H1 (cell line): Measurements from ENCODE around the gene CACNG6. TPM values are rescaled to one million over a fixed set of nuclear protein-coding genes. Genes with fewer than 3 reads are reported as not detected.

Experiments
- CTCF ChIA-PET: fragments of 300-600 bp; sonication (Branson Sonifier 250); formaldehyde crosslinking; loops from one replicate; lab custom pipeline; 2021; ENCODE audit not compliant: partially characterized antibody; lab: Charles Lee
- POLR2A ChIA-PET: fragments of 300-600 bp; sonication (Branson Sonifier 250); formaldehyde crosslinking; loops from one replicate; lab custom pipeline; 2021; ENCODE audit warnings: inconsistent platforms; ENCODE audit not compliant: partially characterized antibody; lab: Charles Lee
- DNase-seq, 2 experiments: peaks; one replicate each; pipeline versions ENCODE4 v3.0.0 to v3.0.0-alpha.2; 2010 to 2022; ENCODE audit warnings: low spot score in 2 of 2, low read depth in 1 of 2, mixed read lengths in 1 of 2
- FAIRE-seq: peaks from 2 replicates; lab custom pipeline; 2011; peaks lifted over from hg19 to GRCh38; lab: Jason Lieb, UNC
- H2AFZ ChIP-seq: 2 replicates; pipeline ENCODE4 v1.8.1; 2012; ENCODE audit warnings: low read length, inconsistent platforms
- H2AK5ac ChIP-seq: 2 replicates; pipeline ENCODE4 v1.6.1; 2013; ENCODE audit warnings: low read depth, low read length
- H2BK120ac ChIP-seq: replicated peaks from 2 replicates; pipeline ENCODE3; 2013; ENCODE audit warnings: low read depth, low read length, inconsistent platforms
- H2BK12ac ChIP-seq: 2 replicates; pipeline ENCODE4 v1.6.1; 2013; ENCODE audit warnings: low read depth, low read length
- H2BK15ac ChIP-seq: 2 replicates; pipeline ENCODE4 v1.6.1; 2013; ENCODE audit warnings: low read length
- H2BK20ac ChIP-seq: 2 replicates; pipeline ENCODE4 v1.6.1; 2013; ENCODE audit warnings: low read length
- H2BK5ac ChIP-seq: 2 replicates; pipeline ENCODE4 v1.6.1; 2013; ENCODE audit warnings: low read depth, low read length
- H3K14ac ChIP-seq: 2 replicates; pipeline ENCODE4 v1.6.1; 2013; ENCODE audit warnings: inconsistent platforms; ENCODE audit not compliant: insufficient read length
- H3K18ac ChIP-seq: 2 replicates; pipeline ENCODE4 v1.6.1; 2013; ENCODE audit warnings: low read length; ENCODE audit errors: extremely low read depth
- H3K23ac ChIP-seq: 2 replicates; pipeline ENCODE4 v1.6.1; 2013; ENCODE audit warnings: inconsistent platforms; ENCODE audit not compliant: insufficient read length
- H3K23me2 ChIP-seq: 2 replicates; pipeline ENCODE4 v1.6.1; 2013; ENCODE audit warnings: low read depth, low read length
- H3K27ac ChIP-seq: 2 replicates; pipeline ENCODE4 v1.6.1; 2011; ENCODE audit warnings: low read depth, low read length, inconsistent platforms
- H3K27me3 ChIP-seq, 4 experiments: replicated peaks in 1 of 4; 1 replicate in 1 of 4; 2 replicates in 3 of 4; pipeline versions ENCODE4 v1.6.1 to v1.8.1; 2011 to 2013; ENCODE audit warnings: low read length in 3 of 4, mild to moderate bottlenecking in 3 of 4, inconsistent platforms in 2 of 4, mixed read lengths in 2 of 4, moderate library complexity in 1 of 4; ENCODE audit not compliant: control insufficient read depth in 3 of 4, insufficient read depth in 3 of 4; ENCODE audit errors: extremely low read depth in 1 of 4
- H3K36me3 ChIP-seq, 4 experiments: 2 replicates each; pipeline versions ENCODE4 v1.6.1 to v1.8.1; 2011 to 2013; ENCODE audit warnings: mild to moderate bottlenecking in 4 of 4, low read length in 3 of 4, moderate library complexity in 2 of 4, control low read depth in 1 of 4, inconsistent platforms in 1 of 4; ENCODE audit not compliant: insufficient read depth in 4 of 4, control insufficient read depth in 2 of 4
- H3K4ac ChIP-seq: replicated peaks from 2 replicates; pipeline ENCODE3; 2013; ENCODE audit warnings: low read length, low read depth, mixed read lengths, inconsistent platforms; ENCODE audit not compliant: insufficient read length
- H3K4me1 ChIP-seq, 4 experiments: replicated peaks in 1 of 4; 1 replicate in 1 of 4; 2 replicates in 3 of 4; pipeline versions ENCODE4 v1.6.1 to v1.8.1; 2011 to 2013; ENCODE audit warnings: low read length in 3 of 4, inconsistent platforms in 2 of 4, mixed read lengths in 1 of 4; ENCODE audit not compliant: insufficient read depth in 4 of 4, control insufficient read depth in 3 of 4
- H3K4me2 ChIP-seq, 2 experiments: 2 replicates each; pipeline versions ENCODE4 v1.6.1 to v1.8.1; 2011 to 2013; ENCODE audit warnings: low read depth in 2 of 2, low read length in 2 of 2, control low read depth in 1 of 2, inconsistent platforms in 1 of 2, mild to moderate bottlenecking in 1 of 2; ENCODE audit not compliant: insufficient read depth in 1 of 2
- H3K4me3 ChIP-seq, 4 experiments: fragments of 200-600, 300-600 bp in 1 of 4; sonication (generic), shearing (Covaris generic), sonication (Bioruptor Twin) in 1 of 4; 2 replicates each; pipeline versions ENCODE4 v1.5.1 to v1.8.1; 2011 to 2016; ENCODE audit warnings: low read length in 4 of 4, low read depth in 3 of 4, control low read depth in 2 of 4, inconsistent platforms in 2 of 4, mild to moderate bottlenecking in 2 of 4, mixed read lengths in 1 of 4, moderate library complexity in 1 of 4; ENCODE audit not compliant: insufficient read depth in 2 of 4; ENCODE audit errors: extremely low read depth in 1 of 4
- H3K56ac ChIP-seq: replicated peaks from 2 replicates; pipeline ENCODE3; 2013; ENCODE audit warnings: low read depth, mild to moderate bottlenecking, mixed read lengths, low read length, inconsistent platforms; ENCODE audit not compliant: insufficient read length
- H3K79me1 ChIP-seq: 2 replicates; pipeline ENCODE4 v1.6.1; 2013; ENCODE audit warnings: low read depth, low read length, control low read depth
- H3K79me2 ChIP-seq, 2 experiments: 2 replicates each; pipeline versions ENCODE4 v1.6.1 to v1.8.1; 2012 to 2013; ENCODE audit warnings: low read length in 2 of 2, mild to moderate bottlenecking in 2 of 2, inconsistent platforms in 1 of 2; ENCODE audit not compliant: insufficient read depth in 2 of 2, control insufficient read depth in 1 of 2
- H3K9ac ChIP-seq, 4 experiments: replicated peaks in 1 of 4; 1 replicate in 1 of 4; 2 replicates in 3 of 4; pipeline versions ENCODE4 v1.6.1 to v1.8.1; 2011 to 2013; ENCODE audit warnings: low read depth in 3 of 4, low read length in 3 of 4, control low read depth in 2 of 4, mild to moderate bottlenecking in 2 of 4, moderate library complexity in 2 of 4, inconsistent platforms in 1 of 4; ENCODE audit errors: extremely low read depth in 1 of 4
- H3K9me3 ChIP-seq, 2 experiments: 2 replicates each; pipeline versions ENCODE4 v1.6.1 to v1.8.1; 2012 to 2013; ENCODE audit warnings: mild to moderate bottlenecking in 2 of 2, moderate library complexity in 2 of 2, control low read depth in 1 of 2, inconsistent platforms in 1 of 2, low read depth in 1 of 2, low read length in 1 of 2, mixed read lengths in 1 of 2; ENCODE audit not compliant: insufficient read depth in 2 of 2
- H4K20me1 ChIP-seq, 2 experiments: replicated peaks in 1 of 2; 2 replicates each; pipeline versions ENCODE3 to v1.8.1; 2011 to 2013; ENCODE audit warnings: inconsistent platforms in 2 of 2, low read length in 2 of 2, mild to moderate bottlenecking in 1 of 2; ENCODE audit not compliant: insufficient read depth in 2 of 2, control insufficient read depth in 1 of 2
- H4K5ac ChIP-seq: 2 replicates; pipeline ENCODE4 v1.6.1; 2013; ENCODE audit warnings: low read length, low read depth, mixed read lengths, inconsistent platforms; ENCODE audit not compliant: insufficient read length
- H4K8ac ChIP-seq: 2 replicates; pipeline ENCODE4 v1.8.0; 2013; ENCODE audit warnings: mild to moderate bottlenecking, moderate library complexity, low read length, inconsistent platforms; ENCODE audit not compliant: insufficient read depth; ENCODE audit errors: extremely low read depth
- H4K91ac ChIP-seq: replicated peaks from 2 replicates; pipeline ENCODE3; 2013; ENCODE audit warnings: low read length, mixed read lengths, inconsistent platforms; ENCODE audit not compliant: insufficient read length
- ASH2L ChIP-seq: fragments of 200-600, 300-600 bp; sonication (generic); IDR thresholded peaks from one replicate; pipeline ENCODE4 v1.7.1; 2017; ENCODE audit warnings: low read length
- CHD2 ChIP-seq: IDR thresholded peaks from 2 replicates; pipeline ENCODE4 v1.6.1; 2012; ENCODE audit warnings: low read length, improper control_type of control experiment
- RAD21 ChIP-seq, 2 experiments: IDR thresholded peaks in 1 of 2; conservative IDR thresholded peaks in 1 of 2; 2 replicates each; pipeline ENCODE4 v1.6.1; 2011; ENCODE audit warnings: low read depth in 2 of 2, low read length in 2 of 2, improper control_type of control experiment in 1 of 2, inconsistent platforms in 1 of 2, mild to moderate bottlenecking in 1 of 2, moderate library complexity in 1 of 2
- RNF2 ChIP-seq: fragments of 200-900, 300-1000 bp; sonication (generic); IDR thresholded peaks from 2 replicates; pipeline ENCODE4 v1.7.1; 2016; ENCODE audit warnings: borderline replicate concordance, low read depth, mild to moderate bottlenecking, antibody characterized with exemption, low read length; ENCODE audit not compliant: poor library complexity, severe bottlenecking; ENCODE audit errors: missing control alignments
- SRF ChIP-seq: IDR thresholded peaks from 2 replicates; pipeline ENCODE4 v1.6.1; 2011; ENCODE audit warnings: mild to moderate bottlenecking, low read depth, low read length, moderate library complexity
- ZNF274 ChIP-seq: IDR thresholded peaks from 2 replicates; pipeline ENCODE4 v1.7.0; 2012; ENCODE audit warnings: low read length, borderline replicate concordance; ENCODE audit errors: extremely low read depth
- WGBS, 2 experiments: shearing (Covaris generic) in 1 of 2; methylation state at CpG; one replicate each; pipeline versions ENCODE4 v1.1.6 to v1.1.7; 2013 to 2015; ENCODE audit warnings: low lambda C conversion rate in 2 of 2, mixed read lengths in 2 of 2, inconsistent platforms in 1 of 2, low coverage in 1 of 2, missing lambda C conversion rate in 1 of 2; ENCODE audit not compliant: insufficient replicate concordance in 2 of 2, insufficient coverage in 1 of 2, insufficient read length in 1 of 2; ENCODE audit errors: extremely low coverage in 1 of 2, missing lambda C conversion rate in 1 of 2; 5-methylcytosine and 5-hydroxymethylcytosine counted together
- polyA plus RNA-seq, 7 experiments: library from polyadenylated mRNA; depleted of rRNA in 3 of 7; stranded (reverse) in 5 of 7; unstranded in 2 of 7; fragments of >200 nt in 5 of 7; fragments of 200-250 nt in 2 of 7; gene quantifications; 1 replicate in 5 of 7; 2 replicates in 1 of 7; 4 replicates in 1 of 7; pipeline versions ENCODE4 v1.2.1 to v1.2.3, GENCODE V29; 2011 to 2013; ENCODE audit warnings: missing spikeins in 2 of 7, mixed read lengths in 2 of 7
- total RNA-seq: library from RNA; stranded (reverse); fragmentation: NEBNext Ultra II Directional; extraction: Animal tissue kit (Norgen Biotek cat#: 25700); gene quantifications from 2 replicates; pipeline ENCODE4 v1.2.1, GENCODE V29; 2021
- TF ChIP-seq, protein P1 (sequence below): IDR thresholded peaks from 2 replicates; pipeline ENCODE4 v1.6.1; 2011; ENCODE audit warnings: low read length, improper control_type of control experiment

CACNG6 gene
- total and polyA plus RNA-seq, 2 of the 8 experiments (the other 6 are each of a cell fraction or from before 2014, with no cell fraction given): 1.2 to 1.6 TPM

DNA sequence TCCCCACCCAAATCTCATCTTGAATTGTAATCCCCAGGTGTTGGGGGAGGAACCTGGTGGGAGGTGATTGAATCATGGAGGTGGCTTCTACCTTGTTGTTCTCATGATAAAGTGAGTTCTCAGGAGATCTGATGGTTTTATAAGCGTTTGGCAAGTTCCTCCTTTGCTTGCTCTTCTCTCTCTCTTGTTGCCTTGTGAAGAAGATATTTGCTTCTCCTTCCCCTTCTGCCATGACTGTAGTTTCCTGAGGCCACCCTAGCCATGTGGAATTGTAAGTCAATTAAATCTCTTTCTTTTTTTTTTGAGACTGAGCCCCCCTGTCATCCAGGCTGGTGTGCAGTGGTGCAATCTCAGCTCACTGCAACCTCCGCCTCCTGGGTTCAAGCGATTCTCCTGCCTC, 37.9 kb downstream of the CACNG6 start:
- WGBS, 2 experiments: 91% methylated on average over 3 of the region's 3 CpGs; no CpG with 5 or more reads in 1 of the 2 experiments
- DNase-seq (no peak), FAIRE-seq (no peak)
- Histone ChIP-seq H3K27me3 (no peaks in the 10 kb centered on the region; a peak in 1 of 7 replicates), H3K4me3 (no peak overlapping the region), H4K5ac (no peak overlapping the region), H4K8ac (no peak overlapping the region), H3K9ac (no peak overlapping the region), H3K79me1 (no peaks in the 10 kb centered on the region), H3K23ac (no peak overlapping the region), H3K4me2 (no peak overlapping the region), H2BK15ac (no peak overlapping the region), H2BK20ac (no peak overlapping the region), H3K14ac (no peak overlapping the region), H4K20me1 (no peaks in the 10 kb centered on the region), H2BK12ac (peak overlapping the region; percentile 68; the same call in 1 of the 2 replicates), H3K27ac (no peak overlapping the region), H2AK5ac (no peak overlapping the region), H2AFZ (no peak overlapping the region), H3K36me3 (no peaks in the 10 kb centered on the region), H3K56ac (no peak overlapping the region), H4K91ac (peak overlapping the region; percentile 7), H2BK5ac (peak overlapping the region; percentile 16; the same call in 1 of the 2 replicates), H3K18ac (no peak overlapping the region), H3K79me2 (no peaks in the 10 kb centered on the region), H2BK120ac (no peak overlapping the region), H3K4ac (no peak overlapping the region), H3K23me2 (no peaks in the 10 kb centered on the region), H3K4me1 (peaks cover 0 to 3% (median 1%) of the 10 kb centered on the region in 4 experiments; a peak in 5 of 7 replicates), H3K9me3 (no peaks in the 10 kb centered on the region)
- ChIA-PET POLR2A (interaction anchor here (0.7 to 1.3 kb wide), 4 partner anchors 13 to 152 kb away, joined by 3 to 4 read pairs (median 4); no protein-coding TSS in a partner anchor), CTCF (interaction anchor here (0.6 to 6.2 kb wide), 32 partner anchors 9 to 237 kb away, joined by 3 to 36 read pairs (median 5); partner anchors contain the start of gene MBOAT7)
- TF ChIP-seq, protein P1, sequence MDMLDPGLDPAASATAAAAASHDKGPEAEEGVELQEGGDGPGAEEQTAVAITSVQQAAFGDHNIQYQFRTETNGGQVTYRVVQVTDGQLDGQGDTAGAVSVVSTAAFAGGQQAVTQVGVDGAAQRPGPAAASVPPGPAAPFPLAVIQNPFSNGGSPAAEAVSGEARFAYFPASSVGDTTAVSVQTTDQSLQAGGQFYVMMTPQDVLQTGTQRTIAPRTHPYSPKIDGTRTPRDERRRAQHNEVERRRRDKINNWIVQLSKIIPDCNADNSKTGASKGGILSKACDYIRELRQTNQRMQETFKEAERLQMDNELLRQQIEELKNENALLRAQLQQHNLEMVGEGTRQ: no peak
- TF ChIP-seq RNF2 (no peak), RAD21 (IDR thresholded peaks at IDR 0.05 in 1 of 2, conservative IDR thresholded peaks at IDR 0.05 in 1 of 2; ENCODE audit: low read depth in 2 of 2, low read length in 2 of 2) (no peak), ASH2L (no peak), ZNF274 (no peak), SRF (no peak), CHD2 (no peak)
